HS-27A (cell line): ENCODE data around the gene LMX1A.

Source experiments
- DNase-seq: peaks from one replicate; pipeline ENCODE4 v3.0.0-alpha.2; 2012; ENCODE audit warnings: low read depth, missing footprints

Gene LMX1A

GRCh38 chr1:165355977-165356811 is at the start of gene LMX1A:
Gene LMX1A (minus strand): TSS chr1:165356715. CDS start chr1:165355559, 1,156 bp downstream.
- no peak for DNase-seq

- DNase-seq, result no peak
Measured at GRCh38 chr1:165403835-165404482, 47.4 kb upstream of the LMX1A start.

GRCh38 chr1:165402517-165403111 is 46.1 kb upstream of the LMX1A start:
- DNase-seq, result no peak

GRCh38 chr1:165397944-165398343 is 41.4 kb upstream of the LMX1A start:
- no peak for DNase-seq

- DNase-seq, result no peak
Measured at GRCh38 chr1:165395901-165396300, 39.4 kb upstream of the LMX1A start.

- DNase-seq, result no peak
Measured at GRCh38 chr1:165395478-165395877, 39.0 kb upstream of the LMX1A start.

GRCh38 chr1:165392634-165393571 is 36.4 kb upstream of the LMX1A start:
- peak; percentile 46 for DNase-seq

- no peak for DNase-seq
Measured at GRCh38 chr1:165389609-165390008, 33.1 kb upstream of the LMX1A start.

GRCh38 chr1:165387961-165388360 is 31.4 kb upstream of the LMX1A start:
- DNase-seq, result no peak

GRCh38 chr1:165387505-165387904 is 31.0 kb upstream of the LMX1A start:
- DNase-seq, result no peak

- DNase-seq, result no peak
Measured at GRCh38 chr1:165383599-165384405, 27.3 kb upstream of the LMX1A start.

GRCh38 chr1:165383067-165383466 is 26.6 kb upstream of the LMX1A start:
- DNase-seq, result no peak

- DNase-seq, result no peak
Measured at GRCh38 chr1:165381745-165382505, 25.4 kb upstream of the LMX1A start.

GRCh38 chr1:165376811-165377311 is 20.3 kb upstream of the LMX1A start:
- no peak for DNase-seq

- DNase-seq, result no peak
Measured at GRCh38 chr1:165376041-165376810, 19.7 kb upstream of the LMX1A start.

- no peak for DNase-seq
Measured at GRCh38 chr1:165375623-165376022, 19.1 kb upstream of the LMX1A start.

GRCh38 chr1:165371588-165372225 is 15.2 kb upstream of the LMX1A start:
- no peak for DNase-seq

GRCh38 chr1:165369255-165369848 is 12.8 kb upstream of the LMX1A start:
- no peak for DNase-seq
